Lower leg skin (tissue), 3 donors: ENCODE results near the gene ARHGEF4.

ENCODE experiments used
- CTCF ChIP-seq, 3 donors: fragments of 450-650 bp; IDR thresholded peaks; one replicate each; pipeline ENCODE4 v1.5.1; 2016; ENCODE audit warnings: antibody characterized with exemption in 3 of 3, mild to moderate bottlenecking in 3 of 3, moderate library complexity in 2 of 3
- POLR2A ChIP-seq, 2 donors: fragments of 450-650 bp; IDR thresholded peaks; one replicate each; pipeline ENCODE4 v1.6.1; 2016 to 2017; ENCODE audit warnings: antibody characterized with exemption in 2 of 2, mild to moderate bottlenecking in 1 of 2, moderate library complexity in 1 of 2

- TF ChIP-seq CTCF (IDR thresholded peaks at IDR 0.05) = no peak
- no peak for TF ChIP-seq POLR2A (IDR thresholded peaks at IDR 0.05)
These were observed 208.0 kb downstream of the ARHGEF4 start for GRCh38 chr2:131044757-131045150.
